Adipocyte (in vitro differentiated cells): ENCODE data around the gene DRD3.

Experiments
- DNase-seq: peaks from one replicate; pipeline ENCODE4 v3.0.0-alpha.2; 2015; ENCODE audit warnings: low read depth
- H3K27me3 ChIP-seq: replicated peaks from 2 replicates; pipeline ENCODE4 v1.7.0; 2013; ENCODE audit warnings: mild to moderate bottlenecking, low read length, moderate library complexity; ENCODE audit not compliant: control insufficient read depth, insufficient read depth
- H3K36me3 ChIP-seq: 2 replicates; pipeline ENCODE4 v1.7.0; 2013; ENCODE audit warnings: low read length, mild to moderate bottlenecking, moderate library complexity; ENCODE audit not compliant: control insufficient read depth, insufficient read depth, severe bottlenecking
- H3K4me1 ChIP-seq: 2 replicates; pipeline ENCODE4 v1.7.0; 2013; ENCODE audit warnings: mild to moderate bottlenecking, low read length, moderate library complexity; ENCODE audit not compliant: control insufficient read depth, insufficient read depth
- H3K4me3 ChIP-seq: 2 replicates; pipeline ENCODE4 v1.7.0; 2013; ENCODE audit warnings: mild to moderate bottlenecking, low read length, moderate library complexity
- H3K9ac ChIP-seq: 2 replicates; pipeline ENCODE4 v1.7.0; 2013; ENCODE audit warnings: mild to moderate bottlenecking, low read length, moderate library complexity
- H3K9me3 ChIP-seq: 2 replicates; pipeline ENCODE4 v1.7.0; 2013; ENCODE audit warnings: mild to moderate bottlenecking, low read length, moderate library complexity; ENCODE audit not compliant: control insufficient read depth

Gene DRD3

GRCh38 chr3:114214542-114215341, 35.9 kb upstream of the DRD3 start:
- no peak overlapping the region for H3K9ac ChIP-seq
- DNase-seq = no peak
- H3K27me3 ChIP-seq = peaks cover 3% of the 10 kb centered on the region
- H3K4me1 ChIP-seq = peaks cover 8% of the 10 kb centered on the region
- H3K9me3 ChIP-seq = no peaks in the 10 kb centered on the region
- peak overlapping the region; percentile 72 for H3K4me3 ChIP-seq
- H3K36me3 ChIP-seq = no peaks in the 10 kb centered on the region

- Histone ChIP-seq H3K27me3 (peaks cover 3% of the 10 kb centered on the region), H3K4me1 (peaks cover 8% of the 10 kb centered on the region), H3K9ac (peak overlapping the region; percentile 9), H3K4me3 (peak overlapping the region; percentile 72), H3K36me3 (no peaks in the 10 kb centered on the region), H3K9me3 (no peaks in the 10 kb centered on the region)
- DNase-seq = peak; percentile 36
Measured at GRCh38 chr3:114213627-114214541, 35.0 kb upstream of the DRD3 start.

GRCh38 chr3:114213292-114213626, 34.4 kb upstream of the DRD3 start:
- H3K4me1 ChIP-seq = peaks cover 8% of the 10 kb centered on the region
- H3K4me3 ChIP-seq = no peak overlapping the region
- no peak for DNase-seq
- H3K9ac ChIP-seq = no peak overlapping the region
- H3K9me3 ChIP-seq = no peaks in the 10 kb centered on the region
- no peaks in the 10 kb centered on the region for H3K36me3 ChIP-seq
- H3K27me3 ChIP-seq = no peaks in the 10 kb centered on the region

- no peaks in the 10 kb centered on the region for H3K36me3 ChIP-seq
- no peak overlapping the region for H3K4me3 ChIP-seq
- no peaks in the 10 kb centered on the region for H3K27me3 ChIP-seq
- H3K9me3 ChIP-seq = no peaks in the 10 kb centered on the region
- DNase-seq = no peak
- no peak overlapping the region for H3K9ac ChIP-seq
- H3K4me1 ChIP-seq = peaks cover 8% of the 10 kb centered on the region
Measured at GRCh38 chr3:114212646-114213045, 33.8 kb upstream of the DRD3 start.

GRCh38 chr3:114207768-114208167, 28.9 kb upstream of the DRD3 start:
- no peaks in the 10 kb centered on the region for H3K4me1 ChIP-seq
- H3K36me3 ChIP-seq = no peaks in the 10 kb centered on the region
- H3K4me3 ChIP-seq = no peak overlapping the region
- no peak for DNase-seq
- no peaks in the 10 kb centered on the region for H3K27me3 ChIP-seq
- no peak overlapping the region for H3K9ac ChIP-seq
- no peaks in the 10 kb centered on the region for H3K9me3 ChIP-seq

GRCh38 chr3:114206342-114206741, 27.5 kb upstream of the DRD3 start:
- Histone ChIP-seq H3K36me3 (no peaks in the 10 kb centered on the region), H3K4me3 (no peak overlapping the region), H3K4me1 (no peaks in the 10 kb centered on the region), H3K27me3 (no peaks in the 10 kb centered on the region), H3K9me3 (no peaks in the 10 kb centered on the region), H3K9ac (no peak overlapping the region)
- DNase-seq = no peak

GRCh38 chr3:114205541-114205940, 26.7 kb upstream of the DRD3 start:
- no peak for DNase-seq
- Histone ChIP-seq H3K9me3 (no peaks in the 10 kb centered on the region), H3K36me3 (no peaks in the 10 kb centered on the region), H3K4me1 (no peaks in the 10 kb centered on the region), H3K9ac (no peak overlapping the region), H3K4me3 (no peak overlapping the region), H3K27me3 (no peaks in the 10 kb centered on the region)

GRCh38 chr3:114194750-114195149, 15.9 kb upstream of the DRD3 start:
- Histone ChIP-seq H3K4me3 (no peak overlapping the region), H3K36me3 (no peaks in the 10 kb centered on the region), H3K9me3 (no peaks in the 10 kb centered on the region), H3K27me3 (no peaks in the 10 kb centered on the region), H3K9ac (no peak overlapping the region), H3K4me1 (no peaks in the 10 kb centered on the region)
- DNase-seq = no peak

- Histone ChIP-seq H3K4me3 (no peak overlapping the region), H3K9me3 (no peaks in the 10 kb centered on the region), H3K9ac (no peak overlapping the region), H3K36me3 (no peaks in the 10 kb centered on the region), H3K27me3 (peaks cover 3% of the 10 kb centered on the region), H3K4me1 (no peaks in the 10 kb centered on the region)
- DNase-seq = no peak
Measured at GRCh38 chr3:114192136-114192535, 13.3 kb upstream of the DRD3 start.

- DNase-seq = no peak
- peaks cover 8% of the 10 kb centered on the region for H3K27me3 ChIP-seq
- H3K4me1 ChIP-seq = no peaks in the 10 kb centered on the region
- H3K4me3 ChIP-seq = no peak overlapping the region
- H3K9ac ChIP-seq = no peak overlapping the region
- no peaks in the 10 kb centered on the region for H3K36me3 ChIP-seq
- peaks cover 14% of the 10 kb centered on the region for H3K9me3 ChIP-seq
Measured at GRCh38 chr3:114186501-114186900, 7.6 kb upstream of the DRD3 start.

- DNase-seq = peak; percentile 37
- Histone ChIP-seq H3K9ac (no peak overlapping the region), H3K4me1 (no peaks in the 10 kb centered on the region), H3K27me3 (peaks cover 9% of the 10 kb centered on the region), H3K36me3 (no peaks in the 10 kb centered on the region), H3K4me3 (no peak overlapping the region), H3K9me3 (peaks cover 5% of the 10 kb centered on the region)
Measured at GRCh38 chr3:114179575-114179974, 723 bp upstream of the DRD3 start.
